Epithelial cell of proximal tubule (primary cell): ENCODE results near the gene COL4A2. TPM values are rescaled to one million over a fixed set of nuclear protein-coding genes. Genes with fewer than 3 reads are reported as not detected.

ENCODE experiments used
- DNase-seq: peaks from one replicate; pipeline ENCODE4 v3.0.0-alpha.2; 2011; ENCODE audit warnings: low read depth
- H3K4me3 ChIP-seq: 2 replicates; pipeline ENCODE4 v1.5.1; 2011; ENCODE audit warnings: low read depth, mild to moderate bottlenecking, low read length
- CTCF ChIP-seq: conservative IDR thresholded peaks from 2 replicates; pipeline ENCODE4 v1.5.1; 2012; ENCODE audit warnings: low read depth, mild to moderate bottlenecking, low read length
- total RNA-seq: library from RNA; depleted of rRNA; stranded (reverse); fragments of >200 nt; gene quantifications from 2 replicates; pipeline ENCODE4 v1.2.3, GENCODE V29; 2015

The COL4A2 gene
- total RNA-seq, 1 donor from 2014 or later, result 728 TPM

- no peak for TF ChIP-seq CTCF
- H3K4me3 ChIP-seq, result no peak overlapping the region
- DNase-seq, result no peak
These were observed 127.5 kb downstream of the COL4A2 start for GRCh38 chr13:110434629-110435028.

- no peak for DNase-seq
- H3K4me3 ChIP-seq, result no peak overlapping the region
- TF ChIP-seq CTCF, result no peak
These were observed 128.2 kb downstream of the COL4A2 start for GRCh38 chr13:110435331-110435730.

- no peak for TF ChIP-seq CTCF
- no peak overlapping the region for H3K4me3 ChIP-seq
- DNase-seq, result no peak
These were observed 129.2 kb downstream of the COL4A2 start for GRCh38 chr13:110436276-110436675.

- no peak overlapping the region for H3K4me3 ChIP-seq
- no peak for DNase-seq
- no peak for TF ChIP-seq CTCF
These were observed 129.8 kb downstream of the COL4A2 start for GRCh38 chr13:110436786-110437370.

DNA sequence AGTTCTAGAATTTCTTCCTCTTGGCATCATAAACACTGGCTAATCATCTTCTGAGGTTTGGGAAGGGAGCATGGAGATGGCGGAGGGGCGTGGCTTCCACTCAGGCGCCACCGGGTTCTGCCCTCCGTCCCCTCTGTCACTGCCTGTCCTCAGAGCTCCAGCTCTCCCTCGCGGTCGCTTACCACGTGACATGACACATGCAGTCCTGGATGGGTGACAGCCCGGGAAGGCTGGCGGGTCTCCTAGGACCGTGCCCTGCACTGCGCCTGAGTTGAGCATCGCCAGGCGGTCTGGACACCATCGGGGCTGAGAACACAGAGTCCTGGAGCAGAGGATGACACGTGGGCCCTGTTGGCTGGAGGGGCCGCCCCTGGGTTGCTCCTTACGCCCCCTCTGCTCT, 131.1 kb downstream of the COL4A2 start:
- no peak for TF ChIP-seq CTCF
- DNase-seq, result no peak
- H3K4me3 ChIP-seq, result no peak overlapping the region

GRCh38 chr13:110438776-110439175, 131.7 kb downstream of the COL4A2 start:
- TF ChIP-seq CTCF, result no peak
- DNase-seq, result no peak
- no peak overlapping the region for H3K4me3 ChIP-seq

DNA sequence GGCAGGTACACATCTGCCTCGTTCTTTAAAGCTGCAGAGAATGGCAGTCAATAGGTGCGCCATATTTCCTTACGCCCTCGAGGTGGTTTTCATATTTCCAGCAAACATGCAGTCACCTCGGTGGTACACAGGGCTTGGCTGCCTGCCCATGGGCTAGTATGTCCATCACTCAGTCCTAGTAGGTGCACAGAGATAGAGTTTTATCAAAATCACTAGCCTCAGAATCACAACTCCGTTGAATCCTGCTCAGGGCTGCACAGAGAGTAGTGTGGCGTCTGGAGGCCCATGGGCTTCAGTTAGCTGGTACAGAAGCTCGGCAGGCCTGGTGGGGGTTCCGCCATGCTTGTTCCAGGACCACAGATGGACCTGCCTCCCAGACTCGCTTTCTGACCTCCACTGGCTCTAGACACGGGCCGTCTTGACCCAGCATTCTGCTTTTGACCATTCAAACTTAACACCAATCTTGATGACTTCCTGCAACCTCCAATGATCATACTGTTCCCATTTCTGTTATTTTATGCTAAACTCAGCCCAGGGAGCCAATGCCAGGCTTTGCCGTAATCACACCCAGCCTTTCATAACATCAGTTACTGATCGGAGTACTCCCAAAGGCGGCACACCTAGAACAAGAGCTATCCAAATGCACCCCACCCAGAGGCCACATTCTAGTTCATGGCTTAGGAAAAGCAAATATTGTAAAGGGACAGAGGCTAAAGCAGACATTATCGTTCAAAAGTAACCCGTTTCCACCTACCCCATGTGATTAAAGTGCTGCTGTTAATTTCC, 134.1 kb downstream of the COL4A2 start:
- TF ChIP-seq CTCF, result no peak
- no peak overlapping the region for H3K4me3 ChIP-seq
- DNase-seq, result no peak
